Breast epithelium (tissue), 3 donors: ENCODE results near the gene SPN.

ENCODE experiments used
- CTCF ChIP-seq, 3 donors: fragments of 450-650 bp; IDR thresholded peaks; one replicate each; pipeline ENCODE4 v1.5.1; 2016 to 2017; ENCODE audit warnings: antibody characterized with exemption in 3 of 3, mild to moderate bottlenecking in 3 of 3, moderate library complexity in 3 of 3
- POLR2A ChIP-seq: fragments of 450-650 bp; IDR thresholded peaks from one replicate; pipeline ENCODE4 v1.6.1; 2016; ENCODE audit warnings: antibody characterized with exemption, mild to moderate bottlenecking, moderate library complexity
- POLR2AphosphoS5 ChIP-seq, 3 donors: sonication (generic); formaldehyde crosslinking; IDR thresholded peaks; one replicate each; pipeline ENCODE4 v1.6.1; 2017; ENCODE audit warnings: antibody characterized with exemption in 3 of 3

- TF ChIP-seq POLR2A (no peak), CTCF (IDR thresholded peaks at IDR 0.05) (no peak), POLR2AphosphoS5 (IDR thresholded peaks at IDR 0.05) (no peak)
Measured at GRCh38 chr16:29656688-29657523, 6.1 kb upstream of the SPN start.
